ENCODE data around the gene HMGN1.

DNA sequence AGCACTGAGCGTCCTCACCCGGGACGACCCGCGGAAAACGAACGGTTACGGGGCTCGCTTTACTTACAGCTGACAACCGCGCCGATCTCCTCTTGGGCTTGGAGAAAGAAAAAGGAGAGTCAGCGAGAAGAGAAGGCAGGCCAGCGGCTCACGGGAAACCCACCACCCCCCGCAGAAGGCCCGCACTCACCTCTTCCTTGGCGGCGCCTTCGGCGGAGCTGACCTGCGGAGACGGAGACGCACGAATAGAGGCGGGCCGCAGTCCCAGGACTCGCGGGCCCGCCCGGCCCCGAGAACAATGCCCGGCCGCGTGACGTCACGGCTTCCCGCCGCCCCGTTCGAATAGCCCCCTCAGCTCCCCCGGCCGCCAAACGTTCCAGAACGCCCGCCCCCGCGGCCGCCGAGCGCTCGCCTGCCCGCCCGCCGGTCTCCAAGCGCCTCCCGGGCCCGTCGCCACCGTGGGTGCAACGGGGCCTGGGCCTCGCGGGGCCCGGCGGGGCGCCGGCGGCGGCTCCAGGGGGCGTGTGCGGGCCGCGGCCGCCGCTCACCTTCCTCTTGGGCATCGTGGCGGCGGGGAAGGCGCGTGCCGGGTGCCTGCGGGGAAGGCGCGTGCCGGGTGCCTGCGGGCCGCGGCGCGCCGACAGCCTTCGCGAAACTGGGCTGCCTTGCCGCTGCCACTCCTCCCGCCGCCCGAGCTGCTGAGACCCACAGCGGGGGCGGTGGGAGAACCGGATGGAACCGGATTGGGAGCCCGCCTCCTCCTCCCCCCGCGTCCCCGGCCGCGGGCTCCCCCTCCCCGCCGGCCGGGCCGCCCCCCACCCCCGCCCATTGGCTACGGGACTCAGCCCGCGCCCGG lies at the start of gene HMGN1:
- TF ChIP-seq CTCF (IDR thresholded peaks at IDR 0.05; ENCODE audit: low read depth, low read length, missing input control) = no peak
- no peak for TF ChIP-seq JUND (IDR thresholded peaks at IDR 0.05)
- TF ChIP-seq, protein P1, sequence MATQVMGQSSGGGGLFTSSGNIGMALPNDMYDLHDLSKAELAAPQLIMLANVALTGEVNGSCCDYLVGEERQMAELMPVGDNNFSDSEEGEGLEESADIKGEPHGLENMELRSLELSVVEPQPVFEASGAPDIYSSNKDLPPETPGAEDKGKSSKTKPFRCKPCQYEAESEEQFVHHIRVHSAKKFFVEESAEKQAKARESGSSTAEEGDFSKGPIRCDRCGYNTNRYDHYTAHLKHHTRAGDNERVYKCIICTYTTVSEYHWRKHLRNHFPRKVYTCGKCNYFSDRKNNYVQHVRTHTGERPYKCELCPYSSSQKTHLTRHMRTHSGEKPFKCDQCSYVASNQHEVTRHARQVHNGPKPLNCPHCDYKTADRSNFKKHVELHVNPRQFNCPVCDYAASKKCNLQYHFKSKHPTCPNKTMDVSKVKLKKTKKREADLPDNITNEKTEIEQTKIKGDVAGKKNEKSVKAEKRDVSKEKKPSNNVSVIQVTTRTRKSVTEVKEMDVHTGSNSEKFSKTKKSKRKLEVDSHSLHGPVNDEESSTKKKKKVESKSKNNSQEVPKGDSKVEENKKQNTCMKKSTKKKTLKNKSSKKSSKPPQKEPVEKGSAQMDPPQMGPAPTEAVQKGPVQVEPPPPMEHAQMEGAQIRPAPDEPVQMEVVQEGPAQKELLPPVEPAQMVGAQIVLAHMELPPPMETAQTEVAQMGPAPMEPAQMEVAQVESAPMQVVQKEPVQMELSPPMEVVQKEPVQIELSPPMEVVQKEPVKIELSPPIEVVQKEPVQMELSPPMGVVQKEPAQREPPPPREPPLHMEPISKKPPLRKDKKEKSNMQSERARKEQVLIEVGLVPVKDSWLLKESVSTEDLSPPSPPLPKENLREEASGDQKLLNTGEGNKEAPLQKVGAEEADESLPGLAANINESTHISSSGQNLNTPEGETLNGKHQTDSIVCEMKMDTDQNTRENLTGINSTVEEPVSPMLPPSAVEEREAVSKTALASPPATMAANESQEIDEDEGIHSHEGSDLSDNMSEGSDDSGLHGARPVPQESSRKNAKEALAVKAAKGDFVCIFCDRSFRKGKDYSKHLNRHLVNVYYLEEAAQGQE (IDR thresholded peaks at IDR 0.05) = no peak
- TF ChIP-seq YY1 (IDR thresholded peaks at IDR 0.05) = peak; percentile 51
- TF ChIP-seq GABPA (IDR thresholded peaks at IDR 0.05 in 1 of 2, conservative IDR thresholded peaks at IDR 0.05 in 1 of 2) = no peak
- no peak for TF ChIP-seq TAF1 (conservative IDR thresholded peaks at IDR 0.05)
- peak; percentile 30 to 77 for TF ChIP-seq EGR1 (IDR thresholded peaks at IDR 0.05; ENCODE audit: low read depth in 2 of 2)
- TF ChIP-seq, protein P2, sequence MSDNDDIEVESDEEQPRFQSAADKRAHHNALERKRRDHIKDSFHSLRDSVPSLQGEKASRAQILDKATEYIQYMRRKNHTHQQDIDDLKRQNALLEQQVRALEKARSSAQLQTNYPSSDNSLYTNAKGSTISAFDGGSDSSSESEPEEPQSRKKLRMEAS (IDR thresholded peaks at IDR 0.05) = no peak

All from liver (tissue), 3 donors.